Activated gamma-delta T cell treated with anti-CD3 and anti-CD28 coated beads, Interleukin-2, amount 50 U/mL, for 16 hours (primary cell): ENCODE data around the gene PRR5.

Source experiments
- DNase-seq: peaks from one replicate; pipeline ENCODE4 v3.0.0-alpha.2; 2020; ENCODE audit warnings: low read depth

The PRR5 gene

GRCh38 chr22:44693145-44693544 is 8.9 kb upstream of the PRR5 start:
- DNase-seq, result no peak

DNA sequence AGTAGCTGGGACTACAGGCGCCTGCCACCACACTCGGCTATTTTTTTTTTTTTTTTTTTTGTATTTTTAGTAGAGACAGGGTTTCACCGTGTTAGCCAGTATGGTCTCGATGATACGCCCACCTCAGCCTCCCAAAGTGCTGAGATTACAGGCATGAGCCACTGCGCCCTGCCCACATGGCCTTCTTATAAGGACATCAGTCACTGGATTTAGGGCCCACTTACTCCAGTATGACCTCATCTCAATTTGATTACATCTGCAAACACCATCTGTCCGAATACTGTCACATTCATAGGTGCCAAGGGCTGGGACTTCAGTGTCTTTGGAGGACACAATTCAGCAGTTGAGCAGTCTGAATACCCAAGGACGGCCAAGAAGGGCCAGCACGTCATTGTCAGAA is 8.2 kb upstream of the PRR5 start:
- DNase-seq, result no peak

GRCh38 chr22:44697423-44698141 is 4.4 kb upstream of the PRR5 start:
- peak; percentile 82 for DNase-seq

DNA sequence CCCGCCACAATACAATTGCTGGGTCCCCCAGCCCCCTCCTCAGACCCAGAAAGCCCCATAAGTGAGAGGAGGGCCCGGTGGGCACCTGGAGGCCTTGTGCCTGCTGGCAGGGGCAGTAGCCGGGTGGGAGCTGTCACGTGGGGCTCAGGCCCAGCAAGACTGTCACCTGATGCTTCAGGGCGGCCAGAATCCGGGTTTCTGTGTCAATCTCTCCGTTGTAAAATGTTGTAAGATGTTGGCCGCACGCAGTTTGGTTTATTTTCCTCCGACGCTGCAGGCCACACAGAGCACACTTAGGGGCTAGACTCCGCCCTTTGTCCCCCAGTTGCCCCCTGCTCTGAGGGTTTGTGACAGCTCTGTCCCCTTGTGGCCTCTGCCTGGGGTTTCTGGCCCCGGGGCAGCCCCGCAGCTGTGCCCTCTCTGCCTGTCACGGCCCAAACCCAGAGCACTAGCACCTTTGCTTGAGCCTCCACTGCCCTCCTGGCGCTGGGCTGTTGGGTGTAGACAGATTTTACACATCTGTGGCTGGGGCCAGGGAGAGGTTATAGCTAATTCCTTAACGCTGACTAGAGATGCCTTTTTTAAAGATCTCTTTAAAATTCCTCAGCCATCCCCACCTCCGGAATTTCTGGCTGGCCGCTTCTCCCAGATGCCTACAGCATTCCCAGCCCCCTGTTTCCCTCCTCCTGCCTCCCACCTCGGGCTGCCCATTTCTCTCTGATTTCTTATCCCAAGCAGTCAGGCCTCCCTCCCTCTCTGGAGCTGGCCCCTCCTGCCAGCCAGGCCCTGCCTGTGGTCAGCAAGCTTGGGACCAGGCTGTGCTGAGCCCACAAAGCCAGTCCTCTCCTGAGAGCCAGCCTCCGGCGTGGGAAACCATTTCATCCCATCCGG is 3.2 kb upstream of the PRR5 start:
- no peak for DNase-seq

DNA sequence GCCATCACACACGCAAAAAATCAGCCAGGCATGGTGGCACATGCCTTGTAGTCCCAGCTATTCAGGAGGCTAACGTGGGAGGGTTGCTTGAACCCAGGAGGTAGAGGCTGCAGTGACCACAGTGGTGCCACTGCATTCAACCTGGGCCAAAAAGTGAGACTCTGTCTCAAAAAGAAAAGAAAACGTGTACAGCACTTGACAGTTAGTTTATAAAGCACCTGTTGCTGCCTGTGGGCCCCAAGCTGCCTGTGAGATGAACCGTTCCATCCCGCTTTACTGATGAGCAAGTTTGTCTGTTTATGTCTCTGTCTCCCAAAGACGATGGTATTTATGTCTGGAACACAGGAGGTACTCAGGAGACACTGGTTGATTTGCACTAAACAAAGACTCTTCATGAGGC is 1.5 kb upstream of the PRR5 start:
- no peak for DNase-seq

- DNase-seq, result no peak
Measured at GRCh38 chr22:44701187-44701790, 715 bp upstream of the PRR5 start.

DNA sequence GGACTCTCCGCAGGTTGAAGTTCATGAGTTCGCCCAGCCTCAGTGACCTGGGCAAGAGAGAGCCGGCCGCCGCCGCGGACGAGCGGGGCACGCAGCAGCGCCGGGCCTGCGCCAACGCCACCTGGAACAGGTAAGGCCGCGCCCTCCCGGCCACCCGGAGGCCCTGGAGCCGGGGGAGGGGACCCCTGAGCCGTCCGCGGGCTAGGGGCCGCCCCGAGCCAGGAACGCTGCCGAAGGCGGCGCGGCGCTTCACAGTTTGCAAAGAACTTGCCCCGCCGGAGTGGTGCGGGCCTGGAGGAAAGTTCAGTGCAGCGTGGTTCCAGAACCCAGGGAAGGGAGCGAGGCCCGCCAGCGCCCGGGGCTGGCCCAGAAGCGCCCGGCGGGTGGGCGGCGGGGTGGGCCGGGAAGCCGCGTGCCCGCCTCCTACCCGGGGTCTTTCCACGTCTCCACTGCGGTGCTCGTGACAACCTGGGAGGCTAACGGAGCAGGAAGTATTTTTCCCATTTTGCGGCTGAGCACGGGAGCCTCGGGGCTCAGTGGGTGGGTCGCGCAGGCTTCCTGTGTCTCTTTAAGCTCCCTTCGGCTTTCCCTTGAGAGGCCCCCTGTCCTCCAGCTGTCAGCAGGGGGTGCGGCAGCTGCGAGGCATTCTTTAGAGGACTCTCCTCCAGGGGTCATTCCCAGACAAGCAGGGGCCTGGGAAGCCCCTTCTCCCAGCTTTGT is 635 bp downstream of the PRR5 start:
- no peak for DNase-seq

GRCh38 chr22:44703255-44703870 is 1.4 kb downstream of the PRR5 start:
- DNase-seq, result no peak

DNA sequence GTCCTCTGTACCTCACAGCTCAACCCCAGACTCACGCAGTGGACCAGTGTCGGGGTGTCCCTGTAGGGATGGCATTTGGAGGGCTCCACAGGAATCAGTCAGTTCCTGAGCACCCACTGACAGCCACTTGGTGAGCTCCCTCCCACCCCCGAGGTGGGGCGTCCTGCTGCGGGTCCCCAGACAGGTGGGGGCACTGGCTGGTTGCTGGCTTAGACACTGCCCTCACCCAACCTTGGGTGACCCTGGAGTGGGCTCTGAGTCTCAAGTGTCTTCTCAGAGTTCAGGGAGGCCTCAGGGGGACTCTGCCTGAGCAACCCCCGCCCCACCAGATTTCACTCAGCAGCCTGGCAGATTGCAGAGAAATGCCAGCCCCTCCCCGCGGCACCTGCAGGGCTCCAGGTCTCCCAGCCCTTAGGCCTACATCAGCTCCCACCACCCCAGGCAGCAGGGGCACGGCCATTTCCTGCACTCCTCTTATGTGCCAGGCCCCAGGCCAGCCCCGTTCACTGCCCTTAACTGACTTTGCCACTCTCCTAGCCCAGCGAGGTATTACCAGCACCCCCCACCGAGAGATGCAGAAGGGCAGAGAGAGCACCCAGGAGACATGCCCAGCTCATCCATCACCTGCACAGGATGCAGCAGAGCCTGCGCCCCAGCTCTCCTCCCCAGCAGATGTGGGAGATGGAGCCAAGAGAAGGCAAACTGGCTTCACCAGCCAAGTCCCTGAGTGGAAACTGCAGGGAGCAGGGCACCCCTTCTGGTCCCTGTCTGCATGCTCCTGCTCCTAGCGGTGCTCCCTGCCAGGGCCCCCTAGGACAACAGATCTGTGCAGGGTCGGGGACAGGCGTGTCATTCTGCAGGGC is 2.4 kb downstream of the PRR5 start:
- no peak for DNase-seq

DNA sequence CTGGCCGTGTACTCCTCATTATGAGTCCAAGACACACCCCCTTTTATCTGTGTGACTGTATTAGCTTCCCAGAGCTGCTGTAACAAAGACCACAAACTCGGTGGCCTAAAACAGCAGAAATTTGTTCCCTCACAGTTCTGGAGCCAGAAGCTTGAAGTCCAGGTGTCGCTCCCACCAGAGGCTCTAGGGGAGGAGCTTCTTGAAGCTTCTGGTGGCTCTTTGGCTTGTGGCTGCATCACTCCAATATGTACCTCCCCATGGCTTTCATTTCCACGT is 3.0 kb downstream of the PRR5 start:
- no peak for DNase-seq

DNA sequence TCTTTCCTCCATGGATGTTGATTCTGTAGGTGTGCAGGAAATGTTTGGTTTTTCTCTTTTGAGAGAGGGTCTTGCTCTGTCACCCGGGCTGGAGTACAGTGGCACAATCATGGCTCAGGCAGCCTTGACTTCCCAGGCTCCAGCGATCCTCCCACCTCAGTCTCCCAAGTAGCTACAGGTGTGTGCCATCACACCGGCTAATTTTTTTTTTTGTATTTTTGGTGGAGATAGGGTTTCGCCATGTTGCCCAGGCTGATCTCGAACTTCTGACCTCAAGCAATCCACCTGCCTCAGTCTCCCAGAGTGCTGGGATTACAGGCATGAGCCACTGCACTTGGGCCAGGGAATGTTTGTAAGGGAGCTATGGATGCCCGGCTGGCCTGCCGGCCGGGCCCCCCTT is 4.5 kb downstream of the PRR5 start:
- DNase-seq, result no peak

DNA sequence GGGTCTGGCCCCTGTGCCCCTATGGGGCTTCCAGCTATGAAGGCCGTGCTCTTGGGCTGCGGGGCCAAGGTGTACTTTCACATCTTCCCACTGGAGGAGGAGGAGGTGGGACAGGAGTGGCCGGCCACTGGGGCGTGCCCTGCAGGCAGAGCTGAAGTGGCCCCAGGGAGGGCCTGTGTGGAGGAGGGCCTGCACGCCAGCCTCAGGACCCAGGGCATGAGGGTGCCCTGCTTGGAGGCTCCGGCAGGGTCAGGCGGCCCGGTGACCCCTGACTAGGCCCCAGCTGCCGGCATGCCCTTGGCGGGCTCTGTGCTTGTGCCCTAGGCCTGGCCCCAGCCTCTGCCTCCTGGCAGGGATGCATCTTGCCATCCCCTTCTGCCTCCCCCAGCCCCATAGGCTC is 5.2 kb downstream of the PRR5 start:
- DNase-seq, result no peak

- DNase-seq, result no peak
Measured at GRCh38 chr22:44707752-44708151, 5.7 kb downstream of the PRR5 start.

- DNase-seq, result no peak
Measured at GRCh38 chr22:44709881-44710392, 7.9 kb downstream of the PRR5 start.

DNA sequence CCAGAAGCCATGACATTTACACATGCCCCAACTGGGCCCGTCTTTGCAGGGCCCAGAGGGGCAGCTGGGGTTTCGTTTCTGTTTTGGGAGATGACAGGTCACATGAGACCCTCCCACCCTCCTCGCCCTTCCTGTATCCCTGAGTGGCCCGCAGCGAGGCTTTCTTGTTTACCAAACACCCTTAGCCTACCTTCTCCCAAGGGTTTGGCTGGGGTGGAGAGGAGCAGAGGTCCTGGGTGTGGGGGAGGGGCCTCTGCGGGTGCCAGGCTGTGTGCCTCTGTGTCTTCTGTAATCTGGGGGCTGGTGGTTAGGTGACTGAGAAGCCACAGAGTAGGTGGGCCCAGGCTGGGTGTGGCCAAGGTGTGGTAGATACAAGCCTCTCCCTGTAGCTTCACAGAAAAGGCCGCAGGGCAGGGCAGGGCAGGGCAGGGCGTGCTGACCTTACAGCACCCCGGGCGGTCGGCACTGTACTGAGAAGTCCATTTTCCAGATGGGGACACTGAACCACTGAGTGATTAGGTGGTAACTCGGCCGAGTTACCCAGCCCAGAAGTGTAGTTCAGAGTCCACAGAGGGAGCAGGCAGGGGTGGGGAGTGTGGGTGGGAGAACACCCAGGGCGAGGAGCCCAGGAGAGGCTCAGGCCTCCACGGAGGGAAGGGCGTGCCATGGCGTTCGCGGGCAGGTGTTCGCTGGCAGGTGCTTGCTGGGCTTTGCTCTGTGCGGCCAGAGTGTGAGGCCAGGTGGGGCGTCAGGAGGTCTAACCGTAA is 8.7 kb downstream of the PRR5 start:
- DNase-seq, result peak; percentile 32

DNA sequence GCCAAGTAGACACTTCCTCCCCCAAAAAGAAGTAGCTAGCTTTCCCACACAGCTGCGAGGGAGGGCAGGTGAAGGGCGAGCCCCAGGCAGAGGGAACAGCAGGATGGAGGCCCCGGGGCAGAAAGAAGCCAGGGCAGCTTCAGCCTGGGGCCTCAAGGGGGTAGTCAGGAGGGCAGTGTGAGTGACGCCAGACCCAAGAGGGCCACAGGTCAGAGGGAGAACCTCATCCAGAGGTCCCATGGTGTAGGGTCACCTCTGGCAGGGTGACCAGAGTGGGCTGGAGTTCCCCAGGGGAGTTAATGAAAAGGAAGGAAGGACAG is 9.2 kb downstream of the PRR5 start:
- DNase-seq, result no peak

GRCh38 chr22:44711690-44712555 is 9.9 kb downstream of the PRR5 start:
- DNase-seq, result no peak

DNA sequence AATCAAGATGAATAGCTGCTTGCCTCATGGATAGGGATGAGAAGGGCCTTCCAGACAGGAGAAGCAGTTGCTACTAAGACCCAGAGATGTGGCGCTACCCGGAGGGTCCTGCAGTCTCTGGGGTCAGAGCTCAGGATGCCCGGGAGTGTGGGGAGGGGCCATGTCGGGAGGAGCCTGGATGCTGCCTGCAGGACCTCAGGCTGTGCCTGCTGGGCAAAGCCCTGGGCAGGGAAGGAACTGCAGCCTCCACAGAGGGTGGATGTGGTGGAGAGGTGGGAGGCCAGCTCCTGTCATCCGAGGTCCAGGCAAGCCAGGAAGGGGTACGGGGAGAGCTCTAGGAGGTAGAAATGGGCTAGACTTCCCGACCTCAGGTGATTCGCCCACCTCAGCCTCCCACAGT is 11.0 kb downstream of the PRR5 start:
- no peak for DNase-seq

DNA sequence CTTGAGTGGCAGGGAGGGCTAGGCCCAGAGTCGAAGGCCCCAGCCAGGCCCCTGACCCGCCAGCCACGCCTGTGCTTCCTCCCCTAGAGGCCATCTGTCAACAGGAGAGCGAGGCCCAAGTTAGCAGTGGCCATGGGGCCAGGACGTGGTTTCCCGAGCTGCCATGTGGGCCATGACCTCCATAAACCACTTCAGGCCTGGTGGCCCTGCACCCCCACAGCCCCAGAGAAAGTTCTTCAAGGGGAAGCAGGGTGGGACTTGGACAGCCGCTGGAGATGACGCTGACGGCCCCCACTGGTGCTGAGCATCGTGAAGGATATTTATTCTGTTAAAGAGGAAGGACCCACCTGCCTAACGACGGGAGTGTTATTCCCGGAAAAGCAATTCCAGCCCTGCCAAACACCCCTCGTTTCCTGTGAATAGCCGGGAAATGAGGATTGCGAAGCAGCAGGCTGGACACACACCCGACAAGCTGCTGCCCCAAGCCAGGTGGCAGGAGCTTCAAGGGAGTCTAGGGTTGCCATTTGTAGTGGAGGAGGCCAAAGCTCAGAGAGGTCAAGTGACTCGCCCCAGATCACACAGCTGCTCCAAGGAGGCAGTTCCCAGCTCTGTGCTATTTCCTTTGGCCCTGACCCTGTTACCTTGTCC is 12.8 kb downstream of the PRR5 start:
- DNase-seq, result no peak
